NCI-H146 treated with DMSO at 0.1 percent for 48 hours (cell line): ENCODE data around the gene SLC35F1.
"Not testable (repeated sequence)": the region's sequence is repeated elsewhere in the genome, so short reads cannot be mapped to it uniquely, and the experiment has no call there.

Experiments
- DNase-seq: peaks from one replicate; lab custom pipeline; 2025; ENCODE audit not compliant: unreplicated experiment; lab: John Stamatoyannopoulos, UW

The SLC35F1 gene

DNA sequence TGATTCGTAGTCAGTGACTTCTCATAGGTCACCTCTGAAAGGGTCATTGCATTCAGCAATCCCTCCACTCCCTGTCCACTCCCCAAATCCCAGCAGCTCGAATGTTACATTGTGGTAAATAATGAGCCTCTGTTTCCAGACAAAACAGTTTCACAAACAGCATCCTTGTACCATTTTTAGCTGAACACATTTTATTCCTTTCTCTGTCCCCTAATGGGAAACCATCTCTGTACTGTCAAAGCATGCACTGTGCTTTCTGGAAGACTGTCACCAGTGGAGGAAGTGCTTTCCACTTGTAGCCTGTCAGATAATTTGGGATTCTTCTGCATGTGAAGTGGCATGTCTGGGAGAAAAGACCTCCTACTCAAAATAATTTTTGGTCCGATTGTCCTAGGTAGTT lies 82.0 kb downstream of the SLC35F1 start:
- DNase-seq, result no peak

DNA sequence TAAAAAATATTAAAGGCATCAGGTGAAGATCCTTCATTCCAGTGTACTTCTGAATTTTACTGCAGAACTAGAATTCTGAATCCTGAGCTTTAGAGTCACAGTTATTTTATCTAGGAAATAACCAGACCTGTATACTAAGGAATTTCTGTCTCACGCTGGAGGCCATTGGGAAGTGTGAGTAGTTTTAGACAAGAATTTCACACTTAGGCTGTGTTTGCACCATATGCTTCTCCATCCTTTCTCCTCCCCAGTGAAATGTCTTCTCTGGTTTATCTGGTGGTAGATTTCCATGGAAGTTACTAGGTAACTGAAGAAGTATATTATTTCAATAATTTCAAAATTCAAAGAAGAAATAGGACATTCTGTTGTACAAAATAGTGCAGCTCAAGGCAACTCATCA lies 83.1 kb downstream of the SLC35F1 start:
- no peak for DNase-seq

DNA sequence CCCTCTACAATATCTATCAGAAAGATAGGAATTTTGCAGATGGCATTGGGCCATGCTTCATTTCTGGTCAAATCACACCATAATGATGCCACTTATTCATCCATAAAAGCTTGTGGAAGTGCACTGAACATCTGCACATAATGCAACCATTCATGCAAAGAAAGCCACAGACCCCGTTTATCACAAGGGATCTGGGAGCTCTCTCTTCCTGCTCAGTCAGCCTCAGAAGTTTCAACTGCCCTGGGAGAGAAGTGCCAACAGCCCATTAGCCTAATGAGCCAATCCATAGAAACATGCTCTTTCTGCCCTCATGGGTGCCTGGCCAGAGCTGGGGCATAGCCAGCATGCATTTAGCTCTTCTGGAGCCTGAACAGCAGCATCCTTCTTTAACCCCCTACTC lies 85.8 kb downstream of the SLC35F1 start:
- DNase-seq, result no peak

DNA sequence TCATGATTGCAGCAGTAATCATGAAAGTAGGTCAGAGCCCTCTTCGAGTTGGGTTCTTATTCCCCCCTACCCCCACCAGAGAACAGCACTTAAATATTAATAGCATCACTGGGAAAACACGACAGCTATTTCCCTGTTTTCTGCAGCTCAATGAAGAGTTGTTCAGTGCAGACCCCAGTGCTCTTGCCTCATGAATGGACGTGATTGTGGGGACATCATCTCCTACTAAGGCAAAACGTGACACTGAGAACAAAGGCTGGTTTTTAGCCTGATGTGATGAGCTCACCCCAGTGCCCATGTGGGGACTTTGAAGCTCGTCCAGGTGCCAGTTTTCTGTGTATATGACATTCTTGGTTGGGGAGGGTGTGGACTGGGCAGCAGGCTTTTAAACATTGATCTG lies 105.9 kb downstream of the SLC35F1 start:
- DNase-seq, result no peak

DNA sequence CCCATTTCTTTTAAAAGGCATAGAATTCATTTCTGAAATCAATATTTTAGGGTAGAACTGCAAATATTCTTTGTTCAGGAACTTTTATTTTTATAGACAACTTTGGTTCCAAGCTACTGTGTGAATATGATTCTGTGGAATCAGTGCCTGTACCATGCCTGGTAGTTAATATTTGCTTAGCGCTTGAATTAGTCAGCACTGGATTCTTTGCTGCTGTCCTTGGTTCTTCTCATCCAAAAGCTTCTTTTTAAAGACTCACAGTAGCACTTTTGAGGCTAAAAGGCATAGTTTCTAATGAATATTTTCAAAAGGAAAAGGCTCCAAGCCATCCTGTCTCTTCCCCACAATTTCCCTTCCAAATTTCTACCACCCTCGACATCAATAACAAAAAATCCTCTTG lies 109.5 kb downstream of the SLC35F1 start:
- no peak for DNase-seq

DNA sequence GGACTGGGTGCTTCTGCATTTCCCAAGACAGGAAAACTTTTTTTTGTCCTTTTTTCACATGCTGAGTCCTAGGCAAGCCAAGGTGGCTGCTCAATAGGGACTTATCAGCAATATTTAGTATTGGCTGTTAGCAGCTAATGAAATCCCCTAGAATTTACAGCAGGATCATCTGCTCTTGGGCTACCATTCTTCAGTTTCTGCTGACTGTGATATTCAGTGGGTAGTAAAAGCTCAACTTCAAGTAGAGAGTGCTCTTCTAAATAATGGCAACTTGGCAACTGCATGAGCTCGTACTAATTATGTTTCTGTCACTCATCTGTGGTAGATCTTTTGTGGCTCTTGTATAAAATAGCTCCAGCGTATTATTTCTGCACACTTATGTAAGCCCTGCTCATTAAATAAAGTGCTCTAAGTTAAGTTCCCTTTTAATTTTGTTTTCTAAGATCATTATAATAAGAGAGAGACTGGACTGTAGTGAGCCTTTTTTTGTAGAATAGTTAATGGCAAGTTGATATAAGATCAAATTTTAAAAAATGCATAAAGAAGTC lies 110.3 kb downstream of the SLC35F1 start:
- no peak for DNase-seq

DNA sequence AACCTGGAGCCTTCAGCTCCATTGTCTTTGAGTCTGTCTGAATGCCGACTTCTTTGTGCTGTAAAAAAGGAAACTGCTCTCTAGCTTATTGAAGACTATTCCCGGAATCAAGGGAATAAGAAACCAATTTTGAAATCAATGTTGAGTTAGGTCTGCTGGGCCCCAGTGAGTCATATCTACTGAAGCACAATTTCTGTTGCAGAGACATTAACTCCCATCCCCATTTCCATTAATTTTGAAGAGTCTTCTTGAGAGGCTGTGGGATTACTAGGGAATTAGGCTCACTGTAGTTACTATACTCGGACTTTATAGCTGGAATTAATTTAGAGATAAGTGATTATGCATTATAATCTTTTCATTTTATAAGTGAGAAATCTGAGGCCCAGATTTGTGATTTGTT lies 116.7 kb downstream of the SLC35F1 start:
- DNase-seq, result no peak

DNA sequence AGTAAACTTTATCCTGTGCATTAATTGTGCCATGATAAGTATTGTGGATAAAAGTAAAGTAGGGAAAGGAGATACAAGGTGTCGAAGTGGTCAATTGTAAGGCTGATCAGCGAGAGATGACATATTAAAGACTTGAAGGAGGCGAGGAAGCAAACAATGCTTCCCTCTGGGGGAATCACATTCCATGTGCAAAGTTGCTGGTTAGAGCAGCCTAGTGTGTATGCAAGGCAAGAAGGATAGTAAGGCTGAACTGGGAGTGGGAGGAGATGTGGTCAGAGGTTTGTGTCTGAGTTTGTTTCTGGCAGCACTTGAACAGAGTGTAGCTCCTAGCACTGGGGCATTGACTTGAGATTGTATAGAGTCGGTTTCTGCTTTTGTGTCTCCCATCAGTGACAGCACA lies 122.9 kb downstream of the SLC35F1 start:
- no peak for DNase-seq

DNA sequence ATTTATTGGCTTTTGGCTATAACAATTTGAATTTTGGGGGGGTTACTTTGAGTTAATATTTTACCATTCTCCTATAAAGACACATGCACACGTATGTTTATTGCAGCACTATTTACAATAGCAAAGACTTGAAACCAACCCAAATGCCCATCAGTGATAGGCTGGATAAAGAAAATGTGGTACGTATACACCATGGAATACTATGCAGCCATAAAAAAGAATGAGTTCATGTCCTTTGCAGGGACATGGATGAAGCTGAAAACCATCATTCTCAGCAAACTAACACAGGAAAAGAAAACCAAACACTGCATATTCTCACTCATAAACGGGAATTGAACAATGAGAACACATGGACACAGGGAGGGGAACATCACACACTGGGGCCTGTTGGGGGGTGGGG lies 130.4 kb downstream of the SLC35F1 start:
- DNase-seq, result not testable (repeated sequence)

DNA sequence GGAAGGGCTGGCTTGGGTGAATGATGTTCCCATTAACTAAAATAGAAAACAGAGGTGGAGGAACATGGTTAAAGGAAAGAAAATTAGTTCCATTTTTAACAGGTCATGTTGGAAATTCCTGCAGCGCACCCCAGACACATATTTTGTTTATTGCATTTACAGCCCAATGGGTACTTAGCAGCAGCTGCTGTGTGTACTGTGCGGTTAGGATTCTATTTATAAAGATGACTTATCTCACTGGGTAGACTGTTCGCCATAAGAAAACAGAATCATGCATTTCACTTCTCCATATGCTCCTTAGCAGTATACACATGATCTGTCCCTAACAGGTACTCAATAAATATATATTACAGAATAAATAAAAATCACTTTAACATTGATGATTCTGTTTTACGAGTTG lies 135.8 kb downstream of the SLC35F1 start:
- no peak for DNase-seq

DNA sequence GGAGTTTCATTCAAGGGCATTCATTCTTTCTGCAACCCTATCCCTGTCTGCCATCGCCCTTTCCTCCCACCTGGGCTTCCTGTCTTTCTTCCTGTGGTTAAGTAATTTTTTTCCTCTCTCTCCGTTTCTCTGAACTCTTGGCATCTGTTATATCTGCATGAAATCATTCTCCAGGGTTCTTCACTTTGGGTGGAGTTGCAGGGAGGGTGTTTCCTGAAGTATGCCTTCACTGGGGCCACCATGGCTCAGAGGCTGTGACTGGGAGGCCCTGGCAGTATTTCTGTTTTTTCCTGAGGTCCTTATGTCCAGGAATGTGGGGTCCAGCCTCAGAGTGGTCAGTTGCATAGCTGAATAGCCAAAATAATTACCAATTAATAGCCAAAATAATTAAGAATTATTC lies 137.2 kb downstream of the SLC35F1 start:
- DNase-seq, result no peak

DNA sequence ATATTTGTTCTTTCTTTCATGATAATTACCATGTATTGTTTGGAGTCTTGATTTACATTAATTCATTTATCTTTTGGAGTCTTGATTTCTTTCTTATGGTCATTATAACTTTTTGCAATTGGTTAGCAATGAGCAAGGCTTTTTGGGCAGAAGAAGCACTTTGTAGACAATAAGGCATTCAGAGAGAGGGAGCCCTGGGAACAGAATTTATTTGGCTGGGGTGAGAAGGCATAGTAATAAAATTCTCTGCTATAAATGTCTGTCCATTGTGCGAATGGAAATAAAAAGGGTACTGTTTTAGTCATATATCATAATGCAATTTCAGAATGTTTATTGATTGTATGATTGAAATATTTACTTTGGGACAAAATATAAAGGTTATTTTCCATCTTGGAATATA lies 147.0 kb downstream of the SLC35F1 start:
- DNase-seq, result no peak

DNA sequence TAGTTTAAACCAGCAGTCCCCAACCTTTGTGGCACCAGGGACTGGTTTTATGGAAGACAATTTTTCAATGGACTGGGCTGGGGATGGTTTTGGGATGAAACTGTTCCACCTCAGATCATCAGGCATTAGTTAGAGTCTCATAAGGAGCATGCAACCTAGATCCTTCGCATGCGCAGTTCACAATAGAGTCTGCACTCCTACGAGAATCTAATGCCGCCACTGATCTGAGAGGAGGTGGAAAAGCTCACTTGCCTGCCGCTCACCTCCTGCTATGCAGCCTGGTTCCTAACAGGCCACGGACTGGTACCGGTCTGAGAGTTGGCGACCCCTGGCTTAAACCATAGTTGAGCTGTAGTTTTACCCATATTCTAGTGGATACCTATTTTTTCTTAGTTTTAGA lies 154.6 kb downstream of the SLC35F1 start:
- no peak for DNase-seq

DNA sequence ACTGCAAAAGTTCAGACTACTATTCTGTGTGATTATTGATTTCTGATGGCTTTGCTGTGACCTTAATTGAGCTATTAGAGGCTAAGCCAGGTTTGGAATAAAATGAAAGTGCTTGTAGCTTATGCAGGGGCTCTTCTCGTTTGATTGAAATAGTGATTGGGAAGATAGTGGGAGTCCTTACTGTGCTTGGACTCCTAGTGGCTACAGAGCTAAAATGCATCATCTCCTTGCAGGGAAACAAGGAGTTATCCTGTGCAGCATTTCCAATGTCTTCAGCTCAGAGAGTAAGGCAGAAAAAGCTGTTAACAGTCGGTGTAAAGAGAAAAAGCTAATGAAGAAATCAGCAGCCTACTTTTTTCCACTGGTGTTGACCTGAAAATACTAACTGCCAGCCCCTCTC lies 173.5 kb downstream of the SLC35F1 start:
- no peak for DNase-seq

DNA sequence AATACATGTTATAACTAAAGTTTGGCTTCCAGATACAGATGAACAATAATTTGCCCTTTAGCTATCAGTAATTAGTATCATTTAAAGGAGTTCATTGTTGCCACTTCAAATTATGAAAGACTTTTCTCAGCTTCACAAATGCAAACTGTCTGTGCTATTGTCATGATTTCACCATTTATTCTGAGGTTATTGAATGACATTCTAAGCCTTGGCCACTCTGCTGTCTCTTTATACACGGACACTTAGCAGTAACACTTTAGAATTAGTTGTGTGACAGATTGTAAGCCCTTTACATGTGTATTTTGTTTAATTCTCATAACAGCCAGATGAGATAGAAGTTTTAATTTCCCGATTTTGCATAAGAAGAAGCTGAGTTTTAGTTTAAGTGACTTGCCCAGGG lies 176.6 kb downstream of the SLC35F1 start:
- DNase-seq, result no peak

DNA sequence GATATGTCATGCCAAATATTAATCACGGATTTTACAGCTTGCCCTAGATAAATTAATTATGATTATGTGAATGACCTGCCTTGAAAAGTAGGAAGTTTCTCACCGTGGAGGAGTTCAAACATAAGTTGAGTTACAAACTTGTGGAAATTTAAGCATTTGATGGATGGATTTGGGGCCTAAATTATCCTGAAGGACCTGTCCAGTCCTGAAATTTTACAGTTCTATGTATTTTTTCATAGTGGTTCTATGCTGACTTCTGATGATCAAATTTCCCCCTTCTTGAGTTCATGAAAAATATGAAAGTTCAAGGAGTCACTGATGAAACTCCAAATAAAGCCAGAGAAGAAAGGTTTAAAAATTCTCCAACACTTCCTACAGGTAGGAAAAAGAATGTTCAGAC lies 178.6 kb downstream of the SLC35F1 start:
- no peak for DNase-seq

DNA sequence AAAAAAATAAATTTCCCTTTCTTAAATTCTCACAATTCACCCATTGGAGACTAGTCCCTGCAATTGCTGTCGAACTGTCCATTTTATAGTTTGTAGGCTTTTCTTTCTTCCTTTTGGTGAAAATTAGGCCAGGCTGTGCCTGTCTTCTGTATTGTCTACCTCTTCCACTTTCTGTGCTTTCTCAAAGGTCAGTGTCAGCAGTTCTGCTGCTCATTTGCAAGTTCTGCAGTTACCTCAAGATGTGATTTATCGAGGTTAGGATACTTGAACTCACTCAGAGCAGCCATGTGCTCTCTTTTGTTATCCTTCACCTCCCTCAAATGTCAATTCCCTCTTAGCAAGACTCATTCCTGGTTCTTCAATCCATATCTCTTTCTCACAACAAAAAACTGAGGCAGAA lies 179.1 kb downstream of the SLC35F1 start:
- DNase-seq, result no peak

DNA sequence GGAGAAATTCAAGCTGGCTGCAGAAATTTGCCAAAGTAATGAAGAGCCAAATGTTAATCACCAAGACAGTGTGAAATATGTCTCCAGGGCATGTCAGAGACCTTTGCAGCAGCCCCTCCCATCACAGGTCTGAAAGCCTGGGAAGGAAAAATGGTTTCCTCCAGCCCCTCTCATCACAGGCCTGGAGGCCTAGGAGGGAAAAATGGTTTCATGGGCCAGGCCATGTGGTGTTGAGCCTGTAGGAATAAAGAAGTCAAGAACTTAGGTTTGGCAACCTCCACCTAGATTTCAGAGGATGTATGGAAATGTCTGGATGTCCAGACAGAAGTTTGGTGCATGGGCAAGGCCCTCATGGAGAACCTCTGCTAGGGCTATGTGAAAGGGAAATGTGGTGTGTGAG lies 185.0 kb downstream of the SLC35F1 start:
- DNase-seq, result no peak

DNA sequence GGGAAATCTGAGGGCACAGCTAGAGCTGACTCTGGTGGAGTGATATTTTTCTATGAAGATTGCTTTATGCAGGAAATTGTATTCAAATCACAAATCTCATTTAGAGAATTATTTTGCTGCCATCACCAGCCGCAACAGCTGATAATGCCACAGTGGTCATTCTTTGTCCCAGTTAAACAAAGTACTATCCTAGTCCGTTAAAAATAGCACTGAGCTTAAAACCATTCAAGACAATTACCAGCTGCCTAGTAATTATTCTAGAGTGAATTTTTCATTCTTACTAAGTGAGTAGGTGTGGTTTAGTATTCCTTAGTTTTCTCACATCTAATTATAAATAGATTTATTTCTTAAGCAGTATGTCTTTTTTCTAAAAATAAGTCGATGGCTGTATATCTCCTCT lies 190.5 kb downstream of the SLC35F1 start:
- no peak for DNase-seq

DNA sequence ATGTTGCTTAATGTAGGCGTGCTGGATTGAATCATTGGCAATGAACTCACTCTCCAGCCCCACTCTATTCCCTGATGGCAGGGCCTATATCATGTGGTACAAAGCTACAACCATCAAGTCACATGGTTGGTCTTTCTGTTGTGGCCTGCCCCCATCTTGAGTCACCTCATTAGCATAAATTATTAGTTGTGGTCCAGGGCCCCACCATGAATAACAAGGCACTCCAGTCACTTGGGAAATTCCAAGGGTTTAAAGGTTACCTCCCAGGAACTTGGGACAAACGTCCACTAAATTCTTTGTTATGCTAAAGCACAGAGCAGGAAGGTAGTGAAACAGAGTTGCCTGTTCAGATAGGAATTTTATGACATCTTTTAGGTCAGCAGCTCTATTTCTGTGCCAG lies 193.7 kb downstream of the SLC35F1 start:
- no peak for DNase-seq

DNA sequence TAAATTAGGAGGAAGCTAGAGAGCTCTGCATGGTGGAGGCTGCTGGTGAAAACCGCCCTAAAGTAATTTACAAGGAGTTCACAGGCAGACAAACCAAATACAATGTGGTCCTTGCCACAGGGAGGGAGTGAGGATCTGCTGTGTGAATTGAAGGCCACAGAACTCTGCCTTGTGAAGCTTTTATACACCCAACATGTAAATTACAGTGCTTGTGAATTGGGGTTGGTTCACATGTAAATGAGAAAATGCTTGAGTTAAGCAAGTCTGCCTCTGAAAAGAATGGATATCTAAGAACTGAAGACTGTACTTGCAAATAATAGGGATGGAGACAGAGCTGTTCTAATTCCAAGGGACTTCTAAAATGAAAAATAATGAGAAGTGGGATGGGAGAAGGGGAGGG lies 194.2 kb downstream of the SLC35F1 start:
- DNase-seq, result no peak

DNA sequence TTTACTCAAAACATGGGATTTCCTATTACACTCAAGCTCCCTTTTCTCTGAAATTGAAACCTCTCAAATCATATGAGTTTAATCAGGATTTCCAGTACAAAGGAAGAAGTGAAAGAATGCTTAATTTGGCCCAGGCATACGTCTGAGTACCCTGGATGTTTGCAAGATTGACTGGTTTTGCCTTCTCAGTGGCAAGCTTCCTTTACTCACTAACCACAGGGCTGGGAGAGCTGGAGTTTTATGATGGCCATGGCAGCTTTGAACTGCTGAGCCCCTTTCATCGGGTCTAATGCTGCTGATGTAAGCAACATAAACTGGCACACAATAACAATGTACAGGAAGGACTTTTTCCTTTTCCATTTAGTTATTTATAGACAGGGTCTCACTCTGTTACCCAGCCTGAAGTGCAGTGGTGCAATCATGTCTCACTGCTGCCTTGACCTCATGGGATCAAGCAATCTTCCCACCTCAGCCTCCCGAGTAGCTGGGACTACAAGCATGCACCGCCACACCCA lies 194.8 kb downstream of the SLC35F1 start:
- no peak for DNase-seq

DNA sequence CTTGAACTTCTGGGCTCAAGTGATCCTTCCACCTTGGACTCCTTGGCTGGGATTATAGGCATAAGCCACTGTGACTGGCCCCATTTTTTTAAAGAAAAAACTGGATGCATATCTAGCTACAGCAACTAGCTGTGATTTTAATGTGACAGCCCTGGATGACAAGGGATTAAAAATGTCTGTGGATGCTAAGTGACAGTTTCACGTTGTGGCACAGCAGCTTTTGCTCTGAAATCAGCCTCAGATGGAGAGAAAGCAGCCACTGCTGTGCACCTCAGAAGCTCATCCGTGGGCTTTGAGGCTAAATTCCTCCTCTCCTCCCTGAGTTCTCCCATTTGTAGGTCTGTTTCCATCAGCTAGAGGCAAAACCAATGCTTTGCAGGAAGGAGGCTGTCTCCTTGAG lies 195.3 kb downstream of the SLC35F1 start:
- no peak for DNase-seq
